ENCODE results near the gene FBXW11.

The FBXW11 gene

GRCh38 chr5:171975877-171976667 is 30.4 kb downstream of the FBXW11 start:
- Histone ChIP-seq H3K4me3 (ENCODE audit: low read depth in 1 of 2, low read length in 2 of 2) (no peak overlapping the region), H3K36me3 (ENCODE audit: control insufficient read depth in 1 of 2, insufficient read depth in 2 of 2, low read length in 2 of 2) (no peaks in the 10 kb centered on the region), H3K27me3 (ENCODE audit: control insufficient read depth in 1 of 2, insufficient read depth in 2 of 2, low read length in 2 of 2) (no peaks in the 10 kb centered on the region), H3K4me1 (ENCODE audit: control insufficient read depth in 1 of 2, insufficient read depth in 2 of 2, low read length in 2 of 2) (peaks cover 0 to 6% of the 10 kb centered on the region in 2 donors), H3K9me3 (ENCODE audit: control insufficient read depth in 1 of 2, low read length in 2 of 2) (peaks cover 13 to 21% of the 10 kb centered on the region in 2 donors), H3K27ac (ENCODE audit: low read depth, low read length) (no peak overlapping the region), H3K9ac (ENCODE audit: low read depth in 1 of 2, low read length in 2 of 2) (no peak overlapping the region)

DNA sequence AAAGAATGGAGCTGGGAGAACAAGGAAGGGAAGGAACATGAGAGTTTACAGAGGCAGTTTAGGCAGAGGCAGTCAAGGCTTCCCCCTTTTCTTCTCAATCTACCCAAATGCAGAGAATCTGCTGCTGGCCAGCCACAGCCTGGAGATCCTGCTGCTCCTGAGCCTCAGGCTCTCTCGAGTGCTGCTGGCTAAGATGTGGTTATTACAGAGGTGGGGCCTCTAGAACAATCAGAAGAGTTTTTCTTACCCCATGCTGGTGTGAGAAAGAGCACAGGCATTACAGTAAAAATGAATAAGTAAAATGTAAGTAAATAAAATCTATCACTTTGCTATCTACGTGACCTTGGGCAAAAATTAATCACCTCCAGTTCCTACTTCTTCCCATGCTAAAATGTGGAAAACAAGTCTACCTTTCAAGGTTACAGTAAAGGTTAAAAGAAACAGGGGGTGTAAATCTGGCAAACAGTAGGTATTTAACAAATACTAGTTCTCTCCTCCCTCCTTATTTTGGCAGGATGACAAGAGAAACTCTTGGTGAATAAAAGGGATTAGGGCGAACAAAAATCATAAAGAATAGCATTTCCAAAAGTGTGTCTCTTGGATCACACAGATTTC is 31.1 kb downstream of the FBXW11 start:
- Histone ChIP-seq H3K4me3 (ENCODE audit: low read depth in 1 of 2, low read length in 2 of 2) (no peak overlapping the region), H3K4me1 (ENCODE audit: control insufficient read depth in 1 of 2, insufficient read depth in 2 of 2, low read length in 2 of 2) (peaks cover 0 to 6% of the 10 kb centered on the region in 2 donors), H3K27ac (ENCODE audit: low read depth, low read length) (no peak overlapping the region), H3K27me3 (ENCODE audit: control insufficient read depth in 1 of 2, insufficient read depth in 2 of 2, low read length in 2 of 2) (no peaks in the 10 kb centered on the region), H3K36me3 (ENCODE audit: control insufficient read depth in 1 of 2, insufficient read depth in 2 of 2, low read length in 2 of 2) (no peaks in the 10 kb centered on the region), H3K9me3 (ENCODE audit: control insufficient read depth in 1 of 2, low read length in 2 of 2) (peaks cover 7 to 14% of the 10 kb centered on the region in 2 donors), H3K9ac (ENCODE audit: low read depth in 1 of 2, low read length in 2 of 2) (no peak overlapping the region)

DNA sequence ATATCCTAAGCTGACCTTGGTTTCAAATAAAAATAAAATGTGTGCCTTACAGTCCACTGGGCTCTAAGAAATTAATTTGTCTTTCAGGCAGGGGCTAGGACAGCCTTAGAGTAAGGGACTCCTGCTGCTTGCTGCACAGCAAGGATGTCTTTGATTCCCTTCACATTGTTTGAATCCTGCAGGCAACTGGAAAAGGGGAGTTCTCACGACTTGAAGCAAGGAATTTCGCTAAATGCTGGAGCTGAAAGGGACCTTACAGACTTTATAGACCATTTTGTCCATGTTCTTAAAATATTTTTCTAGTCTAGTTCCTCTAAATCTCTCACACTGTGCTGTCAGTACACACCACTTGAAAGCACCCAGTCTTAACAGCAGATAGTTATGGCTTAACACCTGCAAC is 35.6 kb downstream of the FBXW11 start:
- H3K36me3 ChIP-seq (ENCODE audit: control insufficient read depth in 1 of 2, insufficient read depth in 2 of 2, low read length in 2 of 2), result no peaks in the 10 kb centered on the region
- no peak overlapping the region for H3K27ac ChIP-seq (ENCODE audit: low read depth, low read length)
- no peaks in the 10 kb centered on the region for H3K27me3 ChIP-seq (ENCODE audit: control insufficient read depth in 1 of 2, insufficient read depth in 2 of 2, low read length in 2 of 2)
- H3K9ac ChIP-seq (ENCODE audit: low read depth in 1 of 2, low read length in 2 of 2), result no peak overlapping the region
- H3K4me1 ChIP-seq (ENCODE audit: control insufficient read depth in 1 of 2, insufficient read depth in 2 of 2, low read length in 2 of 2), result peaks cover 0 to 6% of the 10 kb centered on the region in 2 donors
- no peaks in the 10 kb centered on the region for H3K9me3 ChIP-seq (ENCODE audit: control insufficient read depth in 1 of 2, low read length in 2 of 2)
- no peak overlapping the region for H3K4me3 ChIP-seq (ENCODE audit: low read depth in 1 of 2, low read length in 2 of 2)

DNA sequence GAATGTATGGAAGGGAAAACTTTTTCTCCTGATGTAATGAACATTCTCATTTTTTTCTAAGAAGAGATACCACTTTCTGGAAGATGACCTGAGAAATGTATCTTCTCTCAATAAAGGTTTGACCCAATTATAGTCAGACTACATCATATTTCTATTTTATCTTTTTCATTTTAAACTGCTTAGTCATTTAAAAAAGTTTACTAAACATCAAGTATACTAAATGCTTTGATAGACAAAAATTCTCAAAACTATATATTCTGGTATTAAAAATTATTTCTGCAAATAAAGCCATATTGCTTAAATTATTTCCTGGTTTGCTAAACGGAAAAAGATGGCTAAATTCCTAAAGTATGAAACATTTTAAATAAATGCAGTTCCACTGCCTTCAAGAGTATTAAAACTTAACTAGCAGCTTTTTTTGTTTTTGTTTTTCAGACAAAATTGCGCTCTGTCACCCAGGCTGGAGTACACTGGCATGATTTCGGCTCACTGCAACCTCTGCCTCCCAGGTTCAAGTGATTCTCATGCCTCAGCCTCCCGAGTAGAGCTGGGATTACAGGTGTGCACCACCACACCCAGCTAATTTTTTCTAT is 37.1 kb downstream of the FBXW11 start:
- Histone ChIP-seq H3K4me1 (ENCODE audit: control insufficient read depth in 1 of 2, insufficient read depth in 2 of 2, low read length in 2 of 2) (no peaks in the 10 kb centered on the region), H3K36me3 (ENCODE audit: control insufficient read depth in 1 of 2, insufficient read depth in 2 of 2, low read length in 2 of 2) (no peaks in the 10 kb centered on the region), H3K27me3 (ENCODE audit: control insufficient read depth in 1 of 2, insufficient read depth in 2 of 2, low read length in 2 of 2) (no peaks in the 10 kb centered on the region), H3K9ac (ENCODE audit: low read depth in 1 of 2, low read length in 2 of 2) (no peak overlapping the region), H3K27ac (ENCODE audit: low read depth, low read length) (no peak overlapping the region), H3K4me3 (ENCODE audit: low read depth in 1 of 2, low read length in 2 of 2) (no peak overlapping the region), H3K9me3 (ENCODE audit: control insufficient read depth in 1 of 2, low read length in 2 of 2) (no peaks in the 10 kb centered on the region)

GRCh38 chr5:171968531-171968930 is 37.9 kb downstream of the FBXW11 start:
- Histone ChIP-seq H3K36me3 (ENCODE audit: control insufficient read depth in 1 of 2, insufficient read depth in 2 of 2, low read length in 2 of 2) (no peaks in the 10 kb centered on the region), H3K4me3 (ENCODE audit: low read depth in 1 of 2, low read length in 2 of 2) (no peak overlapping the region), H3K9ac (ENCODE audit: low read depth in 1 of 2, low read length in 2 of 2) (no peak overlapping the region), H3K27ac (ENCODE audit: low read depth, low read length) (no peak overlapping the region), H3K9me3 (ENCODE audit: control insufficient read depth in 1 of 2, low read length in 2 of 2) (no peaks in the 10 kb centered on the region), H3K27me3 (ENCODE audit: control insufficient read depth in 1 of 2, insufficient read depth in 2 of 2, low read length in 2 of 2) (no peaks in the 10 kb centered on the region), H3K4me1 (ENCODE audit: control insufficient read depth in 1 of 2, insufficient read depth in 2 of 2, low read length in 2 of 2) (no peaks in the 10 kb centered on the region)

- peaks cover 0 to 3% of the 10 kb centered on the region in 2 donors for H3K4me1 ChIP-seq (ENCODE audit: control insufficient read depth in 1 of 2, insufficient read depth in 2 of 2, low read length in 2 of 2)
- no peak overlapping the region for H3K9ac ChIP-seq (ENCODE audit: low read depth in 1 of 2, low read length in 2 of 2)
- H3K27ac ChIP-seq (ENCODE audit: low read depth, low read length), result no peak overlapping the region
These were observed 39.5 kb downstream of the FBXW11 start for GRCh38 chr5:171966964-171967363.

DNA sequence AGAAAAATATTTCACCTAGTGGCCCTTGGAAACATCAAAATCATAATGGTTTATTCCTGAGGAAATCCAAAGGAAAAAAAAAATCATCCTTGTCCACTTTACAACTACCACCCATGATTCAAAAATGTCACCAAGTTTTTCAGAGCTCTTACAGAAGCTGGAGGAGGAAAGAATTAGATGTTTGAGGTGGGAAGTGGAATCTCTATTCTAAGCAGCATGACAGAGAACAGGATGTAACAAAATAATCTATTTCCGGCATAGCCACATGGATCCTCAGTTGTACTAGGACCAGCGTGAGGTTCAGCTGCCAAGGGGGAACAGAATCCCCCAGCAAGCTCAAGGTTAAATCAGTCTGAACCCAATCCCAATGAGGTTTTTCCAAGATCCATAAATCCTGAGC is 40.2 kb downstream of the FBXW11 start:
- Histone ChIP-seq H3K36me3 (ENCODE audit: control insufficient read depth in 1 of 2, insufficient read depth in 2 of 2, low read length in 2 of 2) (no peaks in the 10 kb centered on the region), H3K9me3 (ENCODE audit: control insufficient read depth in 1 of 2, low read length in 2 of 2) (no peaks in the 10 kb centered on the region), H3K4me3 (ENCODE audit: low read depth in 1 of 2, low read length in 2 of 2) (no peak overlapping the region), H3K27me3 (ENCODE audit: control insufficient read depth in 1 of 2, insufficient read depth in 2 of 2, low read length in 2 of 2) (no peaks in the 10 kb centered on the region), H3K27ac (ENCODE audit: low read depth, low read length) (no peak overlapping the region), H3K4me1 (ENCODE audit: control insufficient read depth in 1 of 2, insufficient read depth in 2 of 2, low read length in 2 of 2) (peaks cover 0 to 3% of the 10 kb centered on the region in 2 donors), H3K9ac (ENCODE audit: low read depth in 1 of 2, low read length in 2 of 2) (no peak overlapping the region)

More at GRCh38 chr5:171966964-171967363, 39.5 kb downstream of the FBXW11 start:
- H3K9me3 ChIP-seq (ENCODE audit: control insufficient read depth in 1 of 2, low read length in 2 of 2), result no peaks in the 10 kb centered on the region
- H3K27me3 ChIP-seq (ENCODE audit: control insufficient read depth in 1 of 2, insufficient read depth in 2 of 2, low read length in 2 of 2), result no peaks in the 10 kb centered on the region
- H3K36me3 ChIP-seq (ENCODE audit: control insufficient read depth in 1 of 2, insufficient read depth in 2 of 2, low read length in 2 of 2), result no peaks in the 10 kb centered on the region
- no peak overlapping the region for H3K4me3 ChIP-seq (ENCODE audit: low read depth in 1 of 2, low read length in 2 of 2)

DNA sequence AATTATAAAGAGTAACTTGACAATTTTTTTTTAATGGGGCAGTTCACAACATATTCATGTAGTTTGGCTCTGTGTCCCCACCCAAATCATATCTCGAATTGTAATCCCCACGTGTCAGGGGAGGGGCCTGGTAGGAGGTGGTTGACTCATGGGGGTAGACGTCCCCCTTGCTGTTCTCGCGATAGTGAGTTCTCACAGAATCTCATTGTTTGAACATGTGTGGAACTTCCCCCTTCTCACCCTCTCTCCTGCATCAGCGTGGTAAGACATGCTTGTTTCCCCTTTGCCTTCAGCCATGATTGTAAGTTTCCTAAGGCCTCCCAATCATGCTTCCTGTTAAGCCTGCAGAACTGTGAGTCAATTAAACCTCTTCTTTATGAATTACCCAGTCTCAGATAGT is 40.7 kb downstream of the FBXW11 start:
- Histone ChIP-seq H3K4me3 (ENCODE audit: low read depth in 1 of 2, low read length in 2 of 2) (no peak overlapping the region), H3K27me3 (ENCODE audit: control insufficient read depth in 1 of 2, insufficient read depth in 2 of 2, low read length in 2 of 2) (no peaks in the 10 kb centered on the region), H3K9me3 (ENCODE audit: control insufficient read depth in 1 of 2, low read length in 2 of 2) (no peaks in the 10 kb centered on the region), H3K9ac (ENCODE audit: low read depth in 1 of 2, low read length in 2 of 2) (no peak overlapping the region), H3K4me1 (ENCODE audit: control insufficient read depth in 1 of 2, insufficient read depth in 2 of 2, low read length in 2 of 2) (peaks cover 3 to 4% of the 10 kb centered on the region in 2 donors), H3K36me3 (ENCODE audit: control insufficient read depth in 1 of 2, insufficient read depth in 2 of 2, low read length in 2 of 2) (no peaks in the 10 kb centered on the region), H3K27ac (ENCODE audit: low read depth, low read length) (no peak overlapping the region)

GRCh38 chr5:171963416-171963815 is 43.0 kb downstream of the FBXW11 start:
- H3K9ac ChIP-seq (ENCODE audit: low read depth in 1 of 2, low read length in 2 of 2), result no peak overlapping the region
- peaks cover 0 to 3% of the 10 kb centered on the region in 2 donors for H3K36me3 ChIP-seq (ENCODE audit: control insufficient read depth in 1 of 2, insufficient read depth in 2 of 2, low read length in 2 of 2)
- no peaks in the 10 kb centered on the region for H3K27me3 ChIP-seq (ENCODE audit: control insufficient read depth in 1 of 2, insufficient read depth in 2 of 2, low read length in 2 of 2)
- peaks cover 4 to 8% of the 10 kb centered on the region in 2 donors for H3K4me1 ChIP-seq (ENCODE audit: control insufficient read depth in 1 of 2, insufficient read depth in 2 of 2, low read length in 2 of 2)
- H3K4me3 ChIP-seq (ENCODE audit: low read depth in 1 of 2, low read length in 2 of 2), result no peak overlapping the region
- H3K9me3 ChIP-seq (ENCODE audit: control insufficient read depth in 1 of 2, low read length in 2 of 2), result no peaks in the 10 kb centered on the region
- H3K27ac ChIP-seq (ENCODE audit: low read depth, low read length), result no peak overlapping the region

DNA sequence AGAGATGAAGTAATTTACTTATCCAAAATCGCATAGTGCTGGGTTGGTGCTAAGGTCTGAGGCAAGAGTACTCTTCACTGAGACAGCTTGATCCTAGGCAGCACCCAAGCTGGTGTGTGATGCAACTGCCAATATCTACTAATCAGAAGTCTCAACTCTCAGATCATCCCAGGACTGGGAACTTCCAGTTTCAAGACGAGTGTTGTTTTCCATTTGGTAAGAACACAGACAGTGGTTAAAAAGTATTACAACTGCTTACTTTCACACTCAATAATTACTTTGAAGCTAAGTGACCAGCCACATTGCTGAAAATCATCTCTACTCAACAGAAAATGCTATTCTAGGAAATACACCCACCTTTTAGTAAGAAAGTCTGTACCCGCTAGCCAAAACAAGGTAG is 45.3 kb downstream of the FBXW11 start:
- H3K9ac ChIP-seq (ENCODE audit: low read depth in 1 of 2, low read length in 2 of 2), result no peak overlapping the region
- H3K36me3 ChIP-seq (ENCODE audit: control insufficient read depth in 1 of 2, insufficient read depth in 2 of 2, low read length in 2 of 2), result peaks cover 0 to 3% of the 10 kb centered on the region in 2 donors
- no peaks in the 10 kb centered on the region for H3K9me3 ChIP-seq (ENCODE audit: control insufficient read depth in 1 of 2, low read length in 2 of 2)

More for the DNA sequence above, 45.3 kb downstream of the FBXW11 start:
- Histone ChIP-seq H3K27ac (ENCODE audit: low read depth, low read length) (no peak overlapping the region), H3K27me3 (ENCODE audit: control insufficient read depth in 1 of 2, insufficient read depth in 2 of 2, low read length in 2 of 2) (no peaks in the 10 kb centered on the region), H3K4me3 (ENCODE audit: low read depth in 1 of 2, low read length in 2 of 2) (no peak overlapping the region), H3K4me1 (ENCODE audit: control insufficient read depth in 1 of 2, insufficient read depth in 2 of 2, low read length in 2 of 2) (peaks cover 21 to 30% of the 10 kb centered on the region in 2 donors)
